BLaER1 treated with 17β-estradiol and CSF1 and Interleukin-3, amounts not matched to agents 10 nM and 100 nM (cell line): ENCODE results near the gene CST8.

Experiments used
- H3K27ac ChIP-seq, 11 experiments: shearing (Covaris generic); formaldehyde crosslinking; 2 replicates each; pipeline ENCODE4 v1.8.1; 2022
- H3K27me3 ChIP-seq, 11 experiments: shearing (Covaris generic); formaldehyde crosslinking; 2 replicates each; pipeline ENCODE4 v1.8.1; 2022
- H3K36me3 ChIP-seq, 11 experiments: shearing (Covaris generic); formaldehyde crosslinking; 2 replicates each; pipeline ENCODE4 v1.8.1; 2022
- H3K4me1 ChIP-seq, 10 experiments: shearing (Covaris generic); formaldehyde crosslinking; 2 replicates each; pipeline ENCODE4 v1.8.1; 2022
- H3K4me2 ChIP-seq, 11 experiments: shearing (Covaris generic); formaldehyde crosslinking; 2 replicates each; pipeline ENCODE4 v1.8.1; 2022
- H3K4me3 ChIP-seq, 10 experiments: shearing (Covaris generic); formaldehyde crosslinking; 2 replicates each; pipeline ENCODE4 v1.8.1; 2022
- H3K9ac ChIP-seq, 11 experiments: shearing (Covaris generic); formaldehyde crosslinking; 2 replicates each; pipeline ENCODE4 v1.8.1; 2022
- H3K9me3 ChIP-seq, 11 experiments: shearing (Covaris generic); formaldehyde crosslinking; replicated peaks in 1 of 11; 2 replicates each; pipeline ENCODE4 v1.8.1; 2022
- H4K20me1 ChIP-seq, 11 experiments: shearing (Covaris generic); formaldehyde crosslinking; 2 replicates each; pipeline ENCODE4 v1.8.1; 2022
- Cebpa-rat ChIP-seq, 11 experiments: shearing (Covaris generic); IDR thresholded peaks; 2 replicates each; pipeline ENCODE4 v1.8.1; 2022

Gene CST8

GRCh38 chr20:23520185-23520584 is 29.3 kb downstream of the CST8 start:
- Histone ChIP-seq H3K27ac (no peak overlapping the region), H3K27me3 (no peaks in the 10 kb centered on the region), H3K4me2 (peak overlapping the region in 10 of 11 experiments; percentile 5 to 62 (median 22); a peak in 14 of 22 replicates), H3K4me1 (peaks cover 0 to 13% (median 6%) of the 10 kb centered on the region in 10 experiments; a peak in 13 of 20 replicates), H3K36me3 (no peaks in the 10 kb centered on the region), H3K9me3 (no peaks in the 10 kb centered on the region; a peak in 1 of 22 replicates), H3K9ac (no peak overlapping the region), H4K20me1 (no peaks in the 10 kb centered on the region), H3K4me3 (no peak overlapping the region)
- TF ChIP-seq Cebpa-rat (IDR thresholded peaks at IDR 0.05): no peak

GRCh38 chr20:23524146-23524545 is 33.2 kb downstream of the CST8 start:
- no peak for TF ChIP-seq Cebpa-rat (IDR thresholded peaks at IDR 0.05)
- Histone ChIP-seq H3K4me3 (no peak overlapping the region), H3K4me1 (peaks cover 0 to 13% (median 6%) of the 10 kb centered on the region in 10 experiments; a peak in 13 of 20 replicates), H3K36me3 (no peaks in the 10 kb centered on the region), H3K27me3 (no peaks in the 10 kb centered on the region), H3K4me2 (no peak overlapping the region), H4K20me1 (no peaks in the 10 kb centered on the region), H3K9ac (no peak overlapping the region), H3K9me3 (peaks cover 10 to 20% (median 18%) of the 10 kb centered on the region in 11 experiments), H3K27ac (no peak overlapping the region)

- Histone ChIP-seq H3K9me3 (peaks cover 18 to 29% (median 25%) of the 10 kb centered on the region in 11 experiments), H3K4me1 (peaks cover 8 to 15% (median 13%) of the 10 kb centered on the region in 10 experiments), H3K4me3 (no peak overlapping the region), H3K9ac (no peak overlapping the region), H3K27me3 (no peaks in the 10 kb centered on the region), H4K20me1 (no peaks in the 10 kb centered on the region), H3K36me3 (no peaks in the 10 kb centered on the region), H3K4me2 (no peak overlapping the region), H3K27ac (no peak overlapping the region)
- TF ChIP-seq Cebpa-rat (IDR thresholded peaks at IDR 0.05): no peak
Observed at GRCh38 chr20:23526850-23527249, 35.9 kb downstream of the CST8 start.

- Histone ChIP-seq H3K4me3 (no peak overlapping the region; a peak in 1 of 20 replicates), H3K9ac (no peak overlapping the region), H4K20me1 (no peaks in the 10 kb centered on the region), H3K27ac (no peak overlapping the region), H3K9me3 (peaks cover 18 to 29% (median 25%) of the 10 kb centered on the region in 11 experiments), H3K36me3 (no peaks in the 10 kb centered on the region), H3K4me2 (no peak overlapping the region), H3K27me3 (no peaks in the 10 kb centered on the region), H3K4me1 (peaks cover 8 to 18% (median 13%) of the 10 kb centered on the region in 10 experiments)
- TF ChIP-seq Cebpa-rat (IDR thresholded peaks at IDR 0.05): no peak
Observed at GRCh38 chr20:23528867-23529431, 38.0 kb downstream of the CST8 start.

- Histone ChIP-seq H3K4me3 (no peak overlapping the region), H3K4me2 (peak overlapping the region; percentile 25 to 64 (median 45)), H3K4me1 (peaks cover 8 to 20% (median 13%) of the 10 kb centered on the region in 10 experiments), H3K27me3 (no peaks in the 10 kb centered on the region), H3K9ac (no peak overlapping the region), H3K9me3 (peaks cover 18 to 32% (median 26%) of the 10 kb centered on the region in 11 experiments), H3K36me3 (no peaks in the 10 kb centered on the region), H4K20me1 (no peaks in the 10 kb centered on the region), H3K27ac (no peak overlapping the region)
- no peak for TF ChIP-seq Cebpa-rat (IDR thresholded peaks at IDR 0.05)
Observed at GRCh38 chr20:23530937-23531567, 40.1 kb downstream of the CST8 start.

- Histone ChIP-seq H3K27ac (no peak overlapping the region), H3K9me3 (peaks cover 18 to 31% (median 24%) of the 10 kb centered on the region in 11 experiments), H3K4me3 (no peak overlapping the region), H3K36me3 (no peaks in the 10 kb centered on the region), H3K4me1 (peaks cover 8 to 35% (median 13%) of the 10 kb centered on the region in 10 experiments), H3K4me2 (no peak overlapping the region), H4K20me1 (no peaks in the 10 kb centered on the region), H3K9ac (no peak overlapping the region), H3K27me3 (no peaks in the 10 kb centered on the region)
- no peak for TF ChIP-seq Cebpa-rat (IDR thresholded peaks at IDR 0.05)
Observed at GRCh38 chr20:23532533-23532932, 41.6 kb downstream of the CST8 start.

- Histone ChIP-seq H3K9ac (no peak overlapping the region), H3K36me3 (no peaks in the 10 kb centered on the region), H4K20me1 (no peaks in the 10 kb centered on the region), H3K4me2 (no peak overlapping the region), H3K27ac (no peak overlapping the region), H3K27me3 (no peaks in the 10 kb centered on the region), H3K4me3 (no peak overlapping the region), H3K4me1 (peaks cover 8 to 36% (median 13%) of the 10 kb centered on the region in 10 experiments), H3K9me3 (peaks cover 17 to 24% (median 18%) of the 10 kb centered on the region in 11 experiments)
- no peak for TF ChIP-seq Cebpa-rat (IDR thresholded peaks at IDR 0.05)
Observed at GRCh38 chr20:23533161-23533560, 42.2 kb downstream of the CST8 start.

GRCh38 chr20:23534801-23535593 is 44.1 kb downstream of the CST8 start:
- H3K9ac ChIP-seq: no peak overlapping the region
- H3K4me2 ChIP-seq: no peak overlapping the region; a peak in 1 of 22 replicates
- no peak overlapping the region for H3K4me3 ChIP-seq
- no peaks in the 10 kb centered on the region for H4K20me1 ChIP-seq
- H3K27ac ChIP-seq: no peak overlapping the region
- no peak for TF ChIP-seq Cebpa-rat (IDR thresholded peaks at IDR 0.05)
- no peaks in the 10 kb centered on the region for H3K36me3 ChIP-seq
- peaks cover 8 to 36% (median 13%) of the 10 kb centered on the region in 10 experiments for H3K4me1 ChIP-seq
- H3K27me3 ChIP-seq: no peaks in the 10 kb centered on the region
- H3K9me3 ChIP-seq: peaks cover 0 to 17% (median 7%) of the 10 kb centered on the region in 11 experiments; a peak in 11 of 22 replicates
